SK-N-SH (cell line): ENCODE measurements around the gene GPM6B. TPM values are rescaled to one million over a fixed set of nuclear protein-coding genes. Genes with fewer than 3 reads are reported as not detected.

Experiments
- CTCF ChIA-PET: fragments of 300-600, 350-600 bp; formaldehyde crosslinking; extraction: SDS; loops from one replicate; lab custom pipeline; 2021; lab: Yijun Ruan, JAX
- POLR2A ChIA-PET: fragments of 350-600 bp; sonication (Branson Sonifier 250); formaldehyde crosslinking; extraction: SDS; loops from one replicate; lab custom pipeline; 2020; ENCODE audit warnings: antibody characterized with exemption, inconsistent platforms; lab: Yijun Ruan, JAX
- DNase-seq: peaks from one replicate; pipeline ENCODE4 v3.0.0; 2012
- H2AFZ ChIP-seq: fragments of 200-600 bp; sonication (generic); 2 replicates; pipeline ENCODE4 v1.8.1; 2016; ENCODE audit warnings: antibody characterized with exemption, mild to moderate bottlenecking, low read depth
- H3F3A ChIP-seq: fragments of 200-600 bp; sonication (generic); replicated peaks from 2 replicates; pipeline ENCODE3; 2016; ENCODE audit warnings: antibody characterized with exemption, mild to moderate bottlenecking; ENCODE audit not compliant: insufficient read depth
- H3K27ac ChIP-seq, 2 experiments: fragments of 200-500 bp in 1 of 2; fragments of 200-600 bp in 1 of 2; sonication (Bioruptor generic) in 1 of 2; sonication (generic), shearing (Covaris generic) in 1 of 2; 2 replicates each; pipeline versions ENCODE4 v1.5.1 to v1.6.1; 2014 to 2016; ENCODE audit warnings: low read depth in 2 of 2, inconsistent platforms in 1 of 2, low read length in 1 of 2, mild to moderate bottlenecking in 1 of 2, mixed read lengths in 1 of 2
- H3K27me3 ChIP-seq: fragments of 200-600 bp; sonication (generic), shearing (Covaris generic); 2 replicates; pipeline ENCODE4 v1.6.1; 2016; ENCODE audit warnings: mixed run types; ENCODE audit not compliant: insufficient read depth
- H3K36me3 ChIP-seq, 2 experiments: fragments of 200-500 bp in 1 of 2; fragments of 200-600 bp in 1 of 2; sonication (Bioruptor generic) in 1 of 2; sonication (generic) in 1 of 2; replicated peaks in 1 of 2; 2 replicates each; pipeline versions ENCODE3 to v1.5.1; 2014 to 2016; ENCODE audit warnings: low read length in 1 of 2, mild to moderate bottlenecking in 1 of 2; ENCODE audit not compliant: insufficient read depth in 2 of 2, control insufficient read depth in 1 of 2
- H3K4me1 ChIP-seq, 2 experiments: fragments of 200-500 bp in 1 of 2; fragments of 200-600 bp in 1 of 2; sonication (Bioruptor generic) in 1 of 2; sonication (generic), shearing (Covaris generic) in 1 of 2; 2 replicates each; pipeline versions ENCODE4 v1.5.1 to v1.6.1; 2014 to 2016; ENCODE audit warnings: low read depth in 1 of 2, low read length in 1 of 2, mixed run types in 1 of 2; ENCODE audit not compliant: insufficient read depth in 2 of 2, control insufficient read depth in 1 of 2
- H3K4me2 ChIP-seq: fragments of 200-600 bp; sonication (generic), shearing (Covaris generic); 2 replicates; pipeline ENCODE4 v1.6.1; 2017; ENCODE audit warnings: mixed run types
- H3K4me3 ChIP-seq, 2 experiments: fragments of 200-500 bp in 1 of 2; fragments of 200-600 bp in 1 of 2; sonication (Bioruptor generic) in 1 of 2; sonication (generic), shearing (Covaris generic) in 1 of 2; 2 replicates each; pipeline versions ENCODE4 v1.5.1 to v1.8.1; 2014 to 2016; ENCODE audit warnings: low read depth in 2 of 2, inconsistent platforms in 1 of 2, low read length in 1 of 2, mild to moderate bottlenecking in 1 of 2, mixed read lengths in 1 of 2, moderate library complexity in 1 of 2
- H3K79me2 ChIP-seq: fragments of 200-600 bp; sonication (generic); 2 replicates; pipeline ENCODE4 v1.8.1; 2017; ENCODE audit warnings: mild to moderate bottlenecking; ENCODE audit not compliant: insufficient read depth
- H3K9ac ChIP-seq: fragments of 200-600 bp; sonication (generic); 2 replicates; pipeline ENCODE4 v1.6.1; 2017; ENCODE audit warnings: mixed run types
- H3K9me2 ChIP-seq: fragments of 200-600 bp; sonication (generic); 2 replicates; pipeline ENCODE4 v1.6.1; 2017; ENCODE audit warnings: mixed run types
- H3K9me3 ChIP-seq: fragments of 200-600 bp; sonication (generic); 2 replicates; pipeline ENCODE4 v1.6.1; 2017; ENCODE audit warnings: mixed run types, mild to moderate bottlenecking, moderate library complexity
- H4K20me1 ChIP-seq: fragments of 200-600 bp; sonication (generic); 2 replicates; pipeline ENCODE4 v1.6.1; 2017; ENCODE audit warnings: mild to moderate bottlenecking, mixed run types; ENCODE audit not compliant: insufficient read depth
- CHD2 ChIP-seq: fragments of 150-350 bp; IDR thresholded peaks from 2 replicates; pipeline ENCODE4 v1.6.1; 2018; ENCODE audit warnings: low read length; ENCODE audit not compliant: partially characterized antibody
- CTCF ChIP-seq: fragments of 200-600 bp; sonication (generic); IDR thresholded peaks from 2 replicates; pipeline ENCODE4 v1.6.1; 2017; ENCODE audit warnings: antibody characterized with exemption, mild to moderate bottlenecking, moderate library complexity
- ELF1 ChIP-seq: IDR thresholded peaks from 2 replicates; pipeline ENCODE4 v1.4.0; 2012
- FOXJ3 ChIP-seq: sonication (generic); formaldehyde crosslinking; IDR thresholded peaks from 2 replicates; pipeline ENCODE4 v1.5.1; 2020; ENCODE audit warnings: mild to moderate bottlenecking, missing genetic modification reagents
- GABPA ChIP-seq: IDR thresholded peaks from 2 replicates; pipeline ENCODE4 v1.4.0; 2012; ENCODE audit warnings: low read depth, mild to moderate bottlenecking
- RCOR1 ChIP-seq: fragments of 150-350 bp; IDR thresholded peaks from 2 replicates; pipeline ENCODE4 v1.6.1; 2017; ENCODE audit warnings: antibody characterized with exemption, low read length
- RXRA ChIP-seq: IDR thresholded peaks from 2 replicates; pipeline ENCODE4 v1.4.0; 2012; ENCODE audit warnings: low read depth, mild to moderate bottlenecking, borderline replicate concordance
- TAF1 ChIP-seq: IDR thresholded peaks from 2 replicates; pipeline ENCODE4 v1.6.1; 2012; ENCODE audit warnings: low read depth, mild to moderate bottlenecking, low read length, moderate library complexity, borderline replicate concordance
- TCF12 ChIP-seq: IDR thresholded peaks from 2 replicates; pipeline ENCODE4 v1.4.0; 2012
- YY1 ChIP-seq: IDR thresholded peaks from 2 replicates; pipeline ENCODE4 v1.4.0; 2012; ENCODE audit warnings: low read depth, mild to moderate bottlenecking
- WGBS: methylation state at CpG from one replicate; pipeline ENCODE4 v1.1.6; 2017; ENCODE audit warnings: low lambda C conversion rate; 5-methylcytosine and 5-hydroxymethylcytosine counted together
- polyA plus RNA-seq, 3 experiments: library from polyadenylated mRNA; depleted of rRNA; stranded (reverse); fragments of >200 nt; gene quantifications; 2 replicates each; pipeline ENCODE4 v1.2.3, GENCODE V29; 2012
- TF ChIP-seq, protein P1 (sequence below): IDR thresholded peaks from 2 replicates; pipeline ENCODE4 v1.6.1; 2012; ENCODE audit warnings: mild to moderate bottlenecking, low read depth, low read length, moderate library complexity
- TF ChIP-seq, protein P2 (sequence below): IDR thresholded peaks from 2 replicates; pipeline ENCODE4 v1.4.0; 2012; ENCODE audit warnings: low read depth, borderline replicate concordance
- TF ChIP-seq, protein P3 (sequence below): fragments of 150-350 bp; IDR thresholded peaks from 2 replicates; pipeline ENCODE4 v1.6.1; 2016; ENCODE audit warnings: mild to moderate bottlenecking, low read depth, low read length

Gene GPM6B
- polyA plus RNA-seq, 1 of the 3 experiments (the other 2 are of a cell fraction): 1.2 TPM

- TF ChIP-seq, protein P1, sequence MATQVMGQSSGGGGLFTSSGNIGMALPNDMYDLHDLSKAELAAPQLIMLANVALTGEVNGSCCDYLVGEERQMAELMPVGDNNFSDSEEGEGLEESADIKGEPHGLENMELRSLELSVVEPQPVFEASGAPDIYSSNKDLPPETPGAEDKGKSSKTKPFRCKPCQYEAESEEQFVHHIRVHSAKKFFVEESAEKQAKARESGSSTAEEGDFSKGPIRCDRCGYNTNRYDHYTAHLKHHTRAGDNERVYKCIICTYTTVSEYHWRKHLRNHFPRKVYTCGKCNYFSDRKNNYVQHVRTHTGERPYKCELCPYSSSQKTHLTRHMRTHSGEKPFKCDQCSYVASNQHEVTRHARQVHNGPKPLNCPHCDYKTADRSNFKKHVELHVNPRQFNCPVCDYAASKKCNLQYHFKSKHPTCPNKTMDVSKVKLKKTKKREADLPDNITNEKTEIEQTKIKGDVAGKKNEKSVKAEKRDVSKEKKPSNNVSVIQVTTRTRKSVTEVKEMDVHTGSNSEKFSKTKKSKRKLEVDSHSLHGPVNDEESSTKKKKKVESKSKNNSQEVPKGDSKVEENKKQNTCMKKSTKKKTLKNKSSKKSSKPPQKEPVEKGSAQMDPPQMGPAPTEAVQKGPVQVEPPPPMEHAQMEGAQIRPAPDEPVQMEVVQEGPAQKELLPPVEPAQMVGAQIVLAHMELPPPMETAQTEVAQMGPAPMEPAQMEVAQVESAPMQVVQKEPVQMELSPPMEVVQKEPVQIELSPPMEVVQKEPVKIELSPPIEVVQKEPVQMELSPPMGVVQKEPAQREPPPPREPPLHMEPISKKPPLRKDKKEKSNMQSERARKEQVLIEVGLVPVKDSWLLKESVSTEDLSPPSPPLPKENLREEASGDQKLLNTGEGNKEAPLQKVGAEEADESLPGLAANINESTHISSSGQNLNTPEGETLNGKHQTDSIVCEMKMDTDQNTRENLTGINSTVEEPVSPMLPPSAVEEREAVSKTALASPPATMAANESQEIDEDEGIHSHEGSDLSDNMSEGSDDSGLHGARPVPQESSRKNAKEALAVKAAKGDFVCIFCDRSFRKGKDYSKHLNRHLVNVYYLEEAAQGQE: no peak
- TF ChIP-seq CTCF: no peak
- TF ChIP-seq GABPA: no peak
Observed at GRCh38 chrX:13845721-13846378, 29.0 kb upstream of the GPM6B start (continued).

DNA sequence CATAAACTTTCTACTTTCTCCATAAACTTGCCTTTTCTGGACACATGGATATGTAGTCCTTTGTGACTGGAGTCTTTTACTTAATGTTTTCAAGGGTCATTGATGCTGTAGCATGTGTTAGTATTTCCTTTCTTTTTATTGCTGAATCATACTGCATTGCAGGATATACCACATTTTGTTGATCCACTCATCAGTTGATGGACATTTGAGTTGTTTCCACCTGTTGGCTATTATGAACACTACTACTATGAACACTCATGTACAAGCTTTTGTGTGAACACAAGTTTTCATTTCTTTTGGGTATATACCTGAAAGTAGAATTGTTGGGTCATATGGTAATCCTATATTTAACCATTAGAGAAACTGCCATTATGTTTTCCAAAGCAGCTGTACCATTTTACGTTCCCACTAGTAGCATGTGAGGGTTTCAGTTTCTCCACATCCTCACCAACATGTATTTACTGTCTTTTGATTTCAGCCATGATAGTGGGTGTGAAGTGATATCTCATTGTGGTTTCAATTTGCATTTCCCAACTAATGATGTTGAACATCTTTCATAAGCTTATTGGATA is 26.3 kb upstream of the GPM6B start:
- no peak for DNase-seq
- Histone ChIP-seq H3K4me3 (no peak overlapping the region), H4K20me1 (no peaks in the 10 kb centered on the region), H3K9me3 (no peaks in the 10 kb centered on the region), H3K9me2 (no peaks in the 10 kb centered on the region), H3K4me2 (no peak overlapping the region), H3K27me3 (no peaks in the 10 kb centered on the region), H3K27ac (no peak overlapping the region), H3K9ac (no peak overlapping the region), H3K79me2 (no peaks in the 10 kb centered on the region), H3K4me1 (no peaks in the 10 kb centered on the region), H3K36me3 (no peaks in the 10 kb centered on the region), H3F3A (no peaks in the 10 kb centered on the region), H2AFZ (no peak overlapping the region)
- WGBS: 18% methylated on average over 1 of the region's 1 CpG
- ChIA-PET POLR2A (no interaction called here), CTCF (no interaction called here)
- no peak for TF ChIP-seq YY1
- no peak for TF ChIP-seq RCOR1
- TF ChIP-seq FOXJ3 (CRISPR knock-in tag): no peak
- no peak for TF ChIP-seq ELF1
- no peak for TF ChIP-seq RXRA
- TF ChIP-seq, protein P2, sequence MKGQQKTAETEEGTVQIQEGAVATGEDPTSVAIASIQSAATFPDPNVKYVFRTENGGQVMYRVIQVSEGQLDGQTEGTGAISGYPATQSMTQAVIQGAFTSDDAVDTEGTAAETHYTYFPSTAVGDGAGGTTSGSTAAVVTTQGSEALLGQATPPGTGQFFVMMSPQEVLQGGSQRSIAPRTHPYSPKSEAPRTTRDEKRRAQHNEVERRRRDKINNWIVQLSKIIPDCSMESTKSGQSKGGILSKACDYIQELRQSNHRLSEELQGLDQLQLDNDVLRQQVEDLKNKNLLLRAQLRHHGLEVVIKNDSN: no peak
- TF ChIP-seq CHD2: no peak
- TF ChIP-seq, protein P1: no peak
- no peak for TF ChIP-seq TCF12
- TF ChIP-seq CTCF: no peak
- no peak for TF ChIP-seq TAF1
- TF ChIP-seq, protein P3, sequence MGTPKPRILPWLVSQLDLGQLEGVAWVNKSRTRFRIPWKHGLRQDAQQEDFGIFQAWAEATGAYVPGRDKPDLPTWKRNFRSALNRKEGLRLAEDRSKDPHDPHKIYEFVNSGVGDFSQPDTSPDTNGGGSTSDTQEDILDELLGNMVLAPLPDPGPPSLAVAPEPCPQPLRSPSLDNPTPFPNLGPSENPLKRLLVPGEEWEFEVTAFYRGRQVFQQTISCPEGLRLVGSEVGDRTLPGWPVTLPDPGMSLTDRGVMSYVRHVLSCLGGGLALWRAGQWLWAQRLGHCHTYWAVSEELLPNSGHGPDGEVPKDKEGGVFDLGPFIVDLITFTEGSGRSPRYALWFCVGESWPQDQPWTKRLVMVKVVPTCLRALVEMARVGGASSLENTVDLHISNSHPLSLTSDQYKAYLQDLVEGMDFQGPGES: no peak
